ENCODE results near the gene PARD3.
"Not testable (repeated sequence)": the region's sequence is repeated elsewhere in the genome, so short reads cannot be mapped to it uniquely, and the experiment has no call there.

Gene PARD3

GRCh38 chr10:34815185-34816084 is at the start of gene PARD3:
Gene PARD3 (minus strand): TSS chr10:34815296. CDS start chr10:34814995, 301 bp downstream.
- DNase-seq (ENCODE audit: low read depth), result no peak

- DNase-seq (ENCODE audit: low read depth), result no peak
Measured at GRCh38 chr10:34864149-34865067, 49.3 kb upstream of the PARD3 start.

GRCh38 chr10:34862892-34863291 is 47.8 kb upstream of the PARD3 start:
- DNase-seq (ENCODE audit: low read depth), result no peak

GRCh38 chr10:34861293-34862021 is 46.4 kb upstream of the PARD3 start:
- DNase-seq (ENCODE audit: low read depth), result no peak

- DNase-seq (ENCODE audit: low read depth), result no peak
Measured at GRCh38 chr10:34859170-34859569, 44.1 kb upstream of the PARD3 start.

- DNase-seq (ENCODE audit: low read depth), result no peak
Measured at GRCh38 chr10:34858003-34858402, 42.9 kb upstream of the PARD3 start.

- no peak for DNase-seq (ENCODE audit: low read depth)
Measured at GRCh38 chr10:34854147-34854601, 39.1 kb upstream of the PARD3 start.

- DNase-seq (ENCODE audit: low read depth), result no peak
Measured at GRCh38 chr10:34853357-34853756, 38.3 kb upstream of the PARD3 start.

GRCh38 chr10:34850558-34850957 is 35.5 kb upstream of the PARD3 start:
- DNase-seq (ENCODE audit: low read depth), result no peak

- no peak for DNase-seq (ENCODE audit: low read depth)
Measured at GRCh38 chr10:34850036-34850435, 34.9 kb upstream of the PARD3 start.

- no peak for DNase-seq (ENCODE audit: low read depth)
Measured at GRCh38 chr10:34845070-34845469, 30.0 kb upstream of the PARD3 start.

- DNase-seq (ENCODE audit: low read depth), result no peak
Measured at GRCh38 chr10:34844448-34844847, 29.4 kb upstream of the PARD3 start.

- DNase-seq (ENCODE audit: low read depth), result not testable (repeated sequence)
Measured at GRCh38 chr10:34843470-34843869, 28.4 kb upstream of the PARD3 start.

- DNase-seq (ENCODE audit: low read depth), result no peak
Measured at GRCh38 chr10:34838366-34838900, 23.3 kb upstream of the PARD3 start.

- no peak for DNase-seq (ENCODE audit: low read depth)
Measured at GRCh38 chr10:34835908-34836508, 20.9 kb upstream of the PARD3 start.

GRCh38 chr10:34834274-34834673 is 19.2 kb upstream of the PARD3 start:
- DNase-seq (ENCODE audit: low read depth), result no peak

- no peak for DNase-seq (ENCODE audit: low read depth)
Measured at GRCh38 chr10:34830217-34830822, 15.2 kb upstream of the PARD3 start.

- no peak for DNase-seq (ENCODE audit: low read depth)
Measured at GRCh38 chr10:34826857-34827766, 12.0 kb upstream of the PARD3 start.

GRCh38 chr10:34826221-34826620 is 11.1 kb upstream of the PARD3 start:
- DNase-seq (ENCODE audit: low read depth), result no peak

GRCh38 chr10:34825414-34825813 is 10.3 kb upstream of the PARD3 start:
- DNase-seq (ENCODE audit: low read depth), result no peak
